Measurements from ENCODE around the gene P2RX6.

Gene P2RX6

GRCh38 chr22:20979940-20980453, 35.0 kb upstream of the P2RX6 start:
- DNase-seq (ENCODE audit: low read depth) = no peak

GRCh38 chr22:20980523-20980922, 34.4 kb upstream of the P2RX6 start:
- DNase-seq (ENCODE audit: low read depth) = no peak

GRCh38 chr22:20980938-20981722, 33.8 kb upstream of the P2RX6 start:
- no peak for DNase-seq (ENCODE audit: low read depth)

DNA sequence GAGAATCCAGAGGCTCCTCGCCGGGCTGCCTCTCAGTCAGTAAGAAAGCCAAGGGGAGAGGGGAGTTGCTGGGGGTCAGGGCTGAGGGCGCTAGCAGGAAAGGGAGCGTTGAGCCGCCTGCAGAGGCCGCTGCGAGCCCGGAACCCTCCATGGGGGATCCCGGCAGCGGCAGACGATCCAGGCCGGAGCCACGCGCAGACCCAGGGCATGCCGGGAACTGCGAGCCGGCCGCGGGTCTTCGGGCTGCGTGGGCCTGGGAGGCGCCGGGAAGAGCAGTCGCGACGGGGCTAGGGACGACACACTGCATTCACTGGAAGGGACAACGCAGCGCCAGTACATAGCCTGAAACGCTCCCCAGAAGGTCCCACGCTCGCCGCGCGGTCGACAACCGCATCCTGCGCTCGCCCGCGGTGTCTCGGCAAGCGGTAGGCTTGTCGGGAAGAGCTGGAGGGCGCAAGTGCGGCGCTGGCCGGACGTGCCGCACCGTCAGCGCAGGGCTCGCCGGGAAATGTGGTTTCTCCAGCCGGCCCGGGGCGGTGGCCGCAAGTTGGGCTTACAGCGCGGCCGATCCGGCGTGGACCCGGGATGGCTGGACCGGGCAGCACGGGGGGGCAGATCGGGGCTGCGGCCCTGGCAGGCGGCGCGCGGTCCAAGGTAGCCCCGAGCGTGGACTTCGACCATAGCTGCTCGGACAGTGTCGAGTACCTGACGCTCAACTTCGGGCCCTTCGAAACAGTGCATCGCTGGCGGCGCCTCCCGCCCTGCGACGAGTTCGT, 33.0 kb upstream of the P2RX6 start, which contains the start of gene LZTR1:
LZTR1 (plus strand) TSS at position 511 of the 776 bp plus-strand sequence; CDS start at position 586, 75 bp downstream.
- DNase-seq (ENCODE audit: low read depth) = peak; percentile 93

GRCh38 chr22:20982563-20982882, 32.4 kb upstream of the P2RX6 start:
- DNase-seq (ENCODE audit: low read depth) = no peak

GRCh38 chr22:20983081-20983771, 31.7 kb upstream of the P2RX6 start:
- no peak for DNase-seq (ENCODE audit: low read depth)

GRCh38 chr22:20985720-20986119, 29.2 kb upstream of the P2RX6 start:
- no peak for DNase-seq (ENCODE audit: low read depth)

DNA sequence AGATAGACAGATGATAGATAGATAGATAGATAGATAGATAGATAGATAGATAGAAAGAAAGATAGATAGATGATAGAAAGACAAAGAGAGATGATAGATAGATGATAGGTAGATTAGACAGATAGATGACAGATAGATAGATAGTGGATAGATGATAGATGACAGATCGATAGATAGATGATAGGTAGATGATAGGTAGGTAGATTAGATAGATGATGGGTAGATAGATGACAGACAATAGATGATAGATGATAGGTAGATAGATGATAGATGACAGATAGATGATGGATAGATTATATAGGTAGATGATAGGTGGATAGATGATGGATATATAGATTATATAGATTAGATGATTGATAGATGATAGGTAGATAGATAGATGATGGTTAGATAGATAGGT, 28.6 kb upstream of the P2RX6 start:
- no peak for DNase-seq (ENCODE audit: low read depth)

DNA sequence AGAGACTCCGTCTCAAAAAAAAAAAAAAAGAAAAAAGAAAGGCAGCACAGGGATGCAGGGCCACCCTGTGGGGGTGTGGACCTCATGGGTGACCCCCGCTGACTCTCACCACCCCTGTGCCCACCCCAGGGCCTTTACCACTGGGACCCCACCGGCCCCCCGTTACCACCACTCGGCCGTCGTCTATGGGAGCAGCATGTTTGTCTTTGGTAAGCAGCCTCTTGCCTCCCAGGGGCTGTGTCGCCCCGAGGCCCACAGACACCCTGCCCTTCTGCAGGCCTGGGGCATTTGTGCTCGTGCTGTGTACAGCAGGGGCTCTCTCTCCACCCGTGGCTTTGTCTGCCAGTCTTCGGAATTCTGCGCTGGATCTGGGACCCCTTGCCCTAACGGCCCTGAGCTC, 27.6 kb upstream of the P2RX6 start:
- no peak for DNase-seq (ENCODE audit: low read depth)

- no peak for DNase-seq (ENCODE audit: low read depth)
Measured at GRCh38 chr22:20988573-20989322, 26.2 kb upstream of the P2RX6 start.

DNA sequence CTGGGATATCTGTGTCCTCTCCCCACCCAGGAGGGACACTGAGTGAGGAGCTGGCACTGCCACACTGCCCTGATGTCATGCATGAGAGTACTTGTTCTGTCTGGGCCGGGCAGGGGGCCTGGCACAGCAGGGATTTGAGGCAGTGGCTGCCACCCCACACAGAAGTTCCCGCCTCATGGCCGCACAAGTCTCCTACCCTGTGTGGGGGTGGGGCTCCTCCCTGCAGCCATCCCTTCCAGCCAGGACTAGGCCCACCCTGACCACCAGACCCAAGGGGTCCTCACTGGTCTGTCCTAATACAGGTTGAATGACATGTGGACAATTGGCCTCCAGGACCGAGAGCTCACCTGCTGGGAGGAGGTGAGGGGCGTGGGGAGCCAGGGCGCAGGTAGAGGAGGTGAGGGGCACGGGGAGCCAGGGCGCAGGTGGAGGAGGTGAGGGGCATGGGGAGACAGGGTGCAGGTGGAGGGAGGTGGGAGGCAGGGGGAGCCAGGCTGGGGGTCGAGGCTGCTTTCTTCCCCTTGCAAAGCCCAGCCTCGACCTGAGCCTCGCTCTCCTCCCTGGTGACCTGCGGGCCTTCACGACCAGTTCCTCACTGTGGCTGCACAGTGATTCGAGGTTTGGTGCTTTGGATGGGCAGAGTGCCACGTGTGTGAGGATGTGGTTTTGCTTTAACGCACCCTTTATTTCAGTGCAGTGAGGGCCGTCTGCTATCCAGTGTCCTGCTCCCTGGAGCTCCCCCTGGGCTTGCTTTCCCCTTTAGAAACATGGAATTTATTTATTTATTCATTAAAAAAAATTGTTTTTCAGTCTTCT, 25.4 kb upstream of the P2RX6 start:
- DNase-seq (ENCODE audit: low read depth) = peak; percentile 44

- no peak for DNase-seq (ENCODE audit: low read depth)
Measured at GRCh38 chr22:20990184-20991180, 24.5 kb upstream of the P2RX6 start.

DNA sequence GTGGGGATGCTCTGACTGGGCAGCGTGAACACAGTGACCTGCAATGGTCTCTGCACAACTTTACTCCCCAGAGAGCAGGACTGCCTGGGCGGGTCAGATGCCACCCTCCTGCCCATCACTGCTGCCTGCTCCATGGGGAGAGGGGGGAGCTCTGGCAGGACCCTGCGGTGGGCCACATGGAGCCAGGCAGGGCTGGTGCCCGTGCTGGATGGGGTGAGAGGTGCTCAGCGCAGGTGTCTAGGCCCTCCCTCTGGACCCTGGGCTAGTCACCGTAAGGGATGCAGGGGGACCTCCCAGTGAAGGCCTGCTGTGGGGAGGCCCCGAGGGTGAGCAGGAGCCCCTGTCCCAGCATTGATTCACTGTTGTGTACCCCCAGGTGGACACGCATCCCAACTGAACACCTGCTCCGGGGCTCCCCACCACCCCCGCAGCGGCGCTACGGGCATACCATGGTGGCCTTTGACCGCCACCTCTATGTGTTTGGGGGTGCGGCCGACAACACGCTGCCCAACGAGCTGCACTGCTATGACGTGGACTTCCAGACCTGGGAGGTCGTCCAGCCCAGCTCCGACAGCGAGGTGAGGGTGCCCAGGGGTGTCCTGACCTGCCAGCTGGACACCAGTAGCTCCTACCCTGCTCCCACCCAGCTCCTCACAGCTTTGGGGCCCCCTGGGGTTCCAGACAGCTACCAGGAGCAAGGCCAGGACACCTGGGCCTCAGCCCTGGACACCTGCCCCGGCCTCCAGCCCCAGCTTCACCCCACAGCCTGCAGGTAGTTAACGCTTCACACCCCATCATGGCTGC, 23.5 kb upstream of the P2RX6 start:
- no peak for DNase-seq (ENCODE audit: low read depth)

DNA sequence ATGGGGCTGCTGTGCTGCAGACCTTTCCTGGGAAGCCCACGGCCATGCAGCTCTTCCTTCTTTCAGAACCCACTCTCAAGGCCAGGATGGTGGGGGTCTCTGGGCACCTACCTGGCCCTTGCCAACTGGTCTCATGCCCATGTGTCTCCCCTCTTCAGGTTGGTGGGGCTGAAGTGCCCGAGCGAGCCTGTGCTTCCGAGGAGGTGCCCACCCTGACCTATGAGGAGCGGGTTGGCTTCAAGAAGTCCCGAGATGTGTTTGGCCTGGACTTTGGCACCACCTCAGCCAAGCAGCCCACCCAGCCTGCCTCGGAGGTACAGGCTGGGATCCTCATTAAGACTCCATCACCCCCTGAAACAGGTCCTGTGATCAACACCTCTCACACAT, 22.9 kb upstream of the P2RX6 start:
- DNase-seq (ENCODE audit: low read depth) = no peak

- DNase-seq (ENCODE audit: low read depth) = no peak
Measured at GRCh38 chr22:20992456-20993303, 22.3 kb upstream of the P2RX6 start.

- no peak for DNase-seq (ENCODE audit: low read depth)
Measured at GRCh38 chr22:20993304-20994127, 21.4 kb upstream of the P2RX6 start.
